ENCODE measurements around the gene SALL1. TPM values are rescaled to one million over a fixed set of nuclear protein-coding genes. Genes with fewer than 3 reads are reported as not detected.

The SALL1 gene
- total and polyA plus RNA-seq, 2 of the 4 experiments (the other 2 are of a cell fraction), result 0.90 to 5.2 TPM

DNA sequence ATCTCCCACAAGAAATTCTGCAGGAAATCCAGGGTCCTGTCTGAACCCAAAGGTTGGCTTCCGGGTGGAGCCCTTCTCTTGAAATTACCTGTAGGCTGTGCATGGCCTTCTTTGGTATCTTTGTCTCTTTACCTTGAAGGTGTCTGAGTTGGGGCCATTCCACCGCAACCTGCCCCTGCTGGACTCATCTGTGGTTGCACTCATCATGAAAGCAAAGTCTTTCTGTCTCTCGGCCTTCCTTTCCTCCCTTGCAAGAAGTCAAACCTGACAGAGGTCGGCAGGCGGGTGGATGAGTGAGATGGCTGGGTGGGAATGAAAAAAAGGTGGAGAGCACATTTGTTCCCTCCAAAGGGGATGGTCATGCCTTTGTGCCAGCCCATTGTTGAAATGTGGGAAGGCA lies 25.1 kb downstream of the SALL1 start:
- no peak overlapping the region for H2BK15ac ChIP-seq (ENCODE audit: low read depth, low read length)
- in situ Hi-C loops (cut with MboI; ENCODE audit: low sequenced_read_pairs) (loop anchor here (10.0 kb wide), 1 partner anchor 859 kb away; no protein-coding TSS in a partner anchor), intact Hi-C loops (cut with micrococcal nuclease) (no loop called here), dilution Hi-C loops (cut with HindIII; ENCODE audit: low sequenced_read_pairs, unreplicated experiment) (no loop called here)
- H3K56ac ChIP-seq (ENCODE audit: extremely low read depth, insufficient read depth, low read length), result no peak overlapping the region
- H3K27ac ChIP-seq (ENCODE audit: insufficient read depth, low read length), result no peak overlapping the region
- H3K4me3 ChIP-seq (ENCODE audit: insufficient read depth, low read depth, low read length), result no peak overlapping the region
- no peaks in the 10 kb centered on the region for H3K9me1 ChIP-seq (ENCODE audit: insufficient read depth, low read length)
- no peak overlapping the region for H4K5ac ChIP-seq (ENCODE audit: low read depth, low read length)
- H3K23ac ChIP-seq (ENCODE audit: low read depth, low read length), result no peak overlapping the region
- H3K36me3 ChIP-seq (ENCODE audit: control insufficient read depth, insufficient read depth, low read length), result no peaks in the 10 kb centered on the region
- no peak overlapping the region for H2AK5ac ChIP-seq (ENCODE audit: low read depth, low read length)
- ChIA-PET CTCF (interaction anchor here (0.6 kb wide), 2 partner anchors 29 to 1101 kb away, joined by 3 read pairs; partner anchors contain the start of gene CNEP1R1), POLR2A (ENCODE audit: unreplicated experiment) (no interaction called here)
- H4K91ac ChIP-seq (ENCODE audit: insufficient read depth, low read depth, low read length), result no peak overlapping the region
- H2AFZ ChIP-seq (replicated peaks; ENCODE audit: low read length, poor library complexity), result no peak overlapping the region
- H3K4ac ChIP-seq (ENCODE audit: low read depth, low read length), result no peak overlapping the region
- no peak overlapping the region for H2BK20ac ChIP-seq (ENCODE audit: low read depth, low read length)
- ATAC-seq (ENCODE audit: low read depth) (no peak), DNase-seq (no peak)
- no peak overlapping the region for H2AK9ac ChIP-seq (replicated peaks; ENCODE audit: low read depth, low read length, poor library complexity)
- no peak overlapping the region for H3K4me2 ChIP-seq (ENCODE audit: low read depth, low read length)
- no CpG with 5 or more reads among the region's 5 CpGs for WGBS, 2 experiments (ENCODE audit: extremely low coverage in 2 of 2, insufficient read length in 1 of 2)
- H3K14ac ChIP-seq (replicated peaks; ENCODE audit: low read depth, low read length), result no peak overlapping the region
- H4K20me1 ChIP-seq (ENCODE audit: insufficient read depth, low read length), result no peaks in the 10 kb centered on the region
- H3K79me1 ChIP-seq (ENCODE audit: low read depth in 1 of 2, low read length in 2 of 2), result no peaks in the 10 kb centered on the region
- no TSS peak for BruUV-seq (replicated peaks)
- H3K9me3 ChIP-seq (ENCODE audit: control insufficient read depth, insufficient read depth, low read length), result 0 out of 2 replicates have a peak, but pooled peaks cover 2% of the 10 kb centered on the region
- H3K18ac ChIP-seq (ENCODE audit: low read depth, low read length), result no peak overlapping the region
- H3K27me3 ChIP-seq (ENCODE audit: control insufficient read depth, insufficient read depth, low read length), result peaks cover 33% of the 10 kb centered on the region
- no peaks in the 10 kb centered on the region for H3K4me1 ChIP-seq (ENCODE audit: control insufficient read depth, insufficient read depth, low read length)
- H4K8ac ChIP-seq (ENCODE audit: low read depth in 2 of 2, low read length in 2 of 2), result no peak overlapping the region
- TF ChIP-seq, protein P1, sequence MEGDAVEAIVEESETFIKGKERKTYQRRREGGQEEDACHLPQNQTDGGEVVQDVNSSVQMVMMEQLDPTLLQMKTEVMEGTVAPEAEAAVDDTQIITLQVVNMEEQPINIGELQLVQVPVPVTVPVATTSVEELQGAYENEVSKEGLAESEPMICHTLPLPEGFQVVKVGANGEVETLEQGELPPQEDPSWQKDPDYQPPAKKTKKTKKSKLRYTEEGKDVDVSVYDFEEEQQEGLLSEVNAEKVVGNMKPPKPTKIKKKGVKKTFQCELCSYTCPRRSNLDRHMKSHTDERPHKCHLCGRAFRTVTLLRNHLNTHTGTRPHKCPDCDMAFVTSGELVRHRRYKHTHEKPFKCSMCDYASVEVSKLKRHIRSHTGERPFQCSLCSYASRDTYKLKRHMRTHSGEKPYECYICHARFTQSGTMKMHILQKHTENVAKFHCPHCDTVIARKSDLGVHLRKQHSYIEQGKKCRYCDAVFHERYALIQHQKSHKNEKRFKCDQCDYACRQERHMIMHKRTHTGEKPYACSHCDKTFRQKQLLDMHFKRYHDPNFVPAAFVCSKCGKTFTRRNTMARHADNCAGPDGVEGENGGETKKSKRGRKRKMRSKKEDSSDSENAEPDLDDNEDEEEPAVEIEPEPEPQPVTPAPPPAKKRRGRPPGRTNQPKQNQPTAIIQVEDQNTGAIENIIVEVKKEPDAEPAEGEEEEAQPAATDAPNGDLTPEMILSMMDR (conservative IDR thresholded peaks at IDR 0.05; ENCODE audit: low read depth, low read length), result no peak
- TF ChIP-seq MXI1 (IDR thresholded peaks at IDR 0.05; ENCODE audit: borderline replicate concordance, low read depth, low read length), result no peak
- no peak for TF ChIP-seq NFE2L2 (IDR thresholded peaks at IDR 0.05; ENCODE audit: low read depth, low read length)
- no peak for TF ChIP-seq RAD21 (IDR thresholded peaks at IDR 0.05; ENCODE audit: low read length)
- H2BK5ac ChIP-seq (ENCODE audit: low read depth, low read length, poor library complexity, severe bottlenecking), result no peak overlapping the region
- H3K9ac ChIP-seq (ENCODE audit: low read depth, low read length), result no peak overlapping the region
- no peak overlapping the region for H2BK120ac ChIP-seq (ENCODE audit: low read depth, low read length)
